Measurements from ENCODE around the gene ERC2.

DNA sequence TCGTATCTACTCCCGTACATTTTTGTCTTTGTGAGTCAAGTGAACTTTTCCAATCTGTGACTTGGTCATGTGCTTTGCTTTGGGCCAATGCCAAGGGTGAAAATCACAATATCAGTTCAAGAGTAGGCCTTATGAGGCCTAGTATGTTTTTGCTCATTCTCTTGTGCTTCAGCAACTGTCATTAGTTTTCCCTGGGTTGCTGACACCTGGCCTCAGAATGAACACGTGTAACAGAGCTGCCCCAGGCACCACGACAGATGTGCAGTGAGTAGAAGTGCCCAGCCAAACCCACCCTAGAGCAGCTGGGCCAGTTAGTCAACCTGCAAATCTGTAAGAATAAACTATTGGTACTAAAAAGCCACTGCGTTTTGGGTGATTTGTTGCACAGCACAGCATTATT is 520.9 kb downstream of the ERC2 start:
- TF ChIP-seq POLR2A (IDR thresholded peaks at IDR 0.05; ENCODE audit: extremely low read depth, insufficient read length) (no peak), MYC (IDR thresholded peaks at IDR 0.05; ENCODE audit: low read depth, low read length) (no peak)
- TF ChIP-seq, protein P1, sequence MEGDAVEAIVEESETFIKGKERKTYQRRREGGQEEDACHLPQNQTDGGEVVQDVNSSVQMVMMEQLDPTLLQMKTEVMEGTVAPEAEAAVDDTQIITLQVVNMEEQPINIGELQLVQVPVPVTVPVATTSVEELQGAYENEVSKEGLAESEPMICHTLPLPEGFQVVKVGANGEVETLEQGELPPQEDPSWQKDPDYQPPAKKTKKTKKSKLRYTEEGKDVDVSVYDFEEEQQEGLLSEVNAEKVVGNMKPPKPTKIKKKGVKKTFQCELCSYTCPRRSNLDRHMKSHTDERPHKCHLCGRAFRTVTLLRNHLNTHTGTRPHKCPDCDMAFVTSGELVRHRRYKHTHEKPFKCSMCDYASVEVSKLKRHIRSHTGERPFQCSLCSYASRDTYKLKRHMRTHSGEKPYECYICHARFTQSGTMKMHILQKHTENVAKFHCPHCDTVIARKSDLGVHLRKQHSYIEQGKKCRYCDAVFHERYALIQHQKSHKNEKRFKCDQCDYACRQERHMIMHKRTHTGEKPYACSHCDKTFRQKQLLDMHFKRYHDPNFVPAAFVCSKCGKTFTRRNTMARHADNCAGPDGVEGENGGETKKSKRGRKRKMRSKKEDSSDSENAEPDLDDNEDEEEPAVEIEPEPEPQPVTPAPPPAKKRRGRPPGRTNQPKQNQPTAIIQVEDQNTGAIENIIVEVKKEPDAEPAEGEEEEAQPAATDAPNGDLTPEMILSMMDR (IDR thresholded peaks at IDR 0.05; ENCODE audit: low read depth, low read length): no peak

Data from NB4 (cell line).